Stimulated activated CD8-positive, alpha-beta memory T cell treated with anti-CD3 and anti-CD28 coated beads, Interleukin-7, amount 100 ng/mL, for 24 hours (primary cell): Measurements from ENCODE around the gene ABO.
"Not testable (repeated sequence)": the region's sequence is repeated elsewhere in the genome, so short reads cannot be mapped to it uniquely, and the experiment has no call there.

Experiments
- DNase-seq: peaks from one replicate; pipeline ENCODE4 v3.0.0-alpha.2; 2020; ENCODE audit warnings: low read depth

Gene ABO

GRCh38 chr9:133242241-133242640 is 32.8 kb downstream of the ABO start:
- no peak for DNase-seq

GRCh38 chr9:133239533-133240090 is 35.4 kb downstream of the ABO start:
- no peak for DNase-seq

GRCh38 chr9:133238851-133239532 is 36.0 kb downstream of the ABO start:
- peak; percentile 52 for DNase-seq

GRCh38 chr9:133238272-133238850 is 36.6 kb downstream of the ABO start:
- DNase-seq = peak; percentile 25

- no peak for DNase-seq
Measured at GRCh38 chr9:133237035-133237731, 37.8 kb downstream of the ABO start.

GRCh38 chr9:133236291-133237034 is 38.5 kb downstream of the ABO start:
- DNase-seq = not testable (repeated sequence)

- no peak for DNase-seq
Measured at GRCh38 chr9:133235549-133236222, 39.3 kb downstream of the ABO start.

GRCh38 chr9:133234577-133235322 is 40.3 kb downstream of the ABO start:
- DNase-seq = no peak

- no peak for DNase-seq
Measured at GRCh38 chr9:133233681-133234432, 41.1 kb downstream of the ABO start.

- not testable (repeated sequence) for DNase-seq
Measured at GRCh38 chr9:133231934-133232568, 43.0 kb downstream of the ABO start.

- not testable (repeated sequence) for DNase-seq
Measured at GRCh38 chr9:133230514-133230913, 44.5 kb downstream of the ABO start.

- DNase-seq = no peak
Measured at GRCh38 chr9:133230093-133230492, 44.9 kb downstream of the ABO start.

- DNase-seq = not testable (repeated sequence)
Measured at GRCh38 chr9:133228474-133229193, 46.4 kb downstream of the ABO start.

- DNase-seq = not testable (repeated sequence)
Measured at GRCh38 chr9:133227996-133228395, 47.0 kb downstream of the ABO start.

GRCh38 chr9:133227242-133227860 is 47.6 kb downstream of the ABO start:
- DNase-seq = no peak

- no peak for DNase-seq
Measured at GRCh38 chr9:133226219-133227171, 48.5 kb downstream of the ABO start.
